Astrocyte of the spinal cord (primary cell): ENCODE results near the gene MBLAC1.

ENCODE experiments used
- DNase-seq: peaks from one replicate; pipeline ENCODE4 v3.0.0; 2011; ENCODE audit warnings: low read depth, low spot score
- H3K4me3 ChIP-seq: 2 replicates; pipeline ENCODE4 v1.5.1; 2011; ENCODE audit warnings: low read depth, mild to moderate bottlenecking, low read length, moderate library complexity
- in situ Hi-C: cut with HindIII; loops from 2 replicates; pipeline ENCODE4 v1.10.0; 2017; ENCODE audit warnings: low sequenced_read_pairs
- TF ChIP-seq, protein P1 (sequence below): IDR thresholded peaks from 2 replicates; pipeline ENCODE4 v1.5.1; 2012; ENCODE audit warnings: low read depth, mild to moderate bottlenecking, low read length, inconsistent platforms

MBLAC1 gene

DNA sequence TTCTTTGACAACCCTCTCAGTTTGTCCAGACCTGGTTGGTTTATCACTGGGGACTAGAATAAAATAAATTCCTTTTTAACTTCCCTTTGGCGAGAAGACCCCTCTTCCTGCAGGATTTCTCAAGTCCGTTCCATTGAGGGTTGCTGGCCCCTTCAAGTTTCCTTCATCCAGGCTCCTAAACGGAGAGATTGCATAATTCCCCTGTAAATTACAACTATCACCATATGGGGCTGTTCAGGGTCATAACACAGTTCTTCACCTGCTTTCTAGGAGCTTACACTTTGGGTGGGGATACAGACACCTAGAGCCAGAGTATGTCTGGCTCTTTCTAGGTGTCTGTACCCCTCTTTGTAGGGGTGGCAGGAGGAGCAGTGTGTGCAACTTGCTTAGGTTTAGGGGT lies 41.3 kb upstream of the MBLAC1 start:
- no peak for DNase-seq
- H3K4me3 ChIP-seq = no peak overlapping the region
- in situ Hi-C loops = no loop called here
- TF ChIP-seq, protein P1, sequence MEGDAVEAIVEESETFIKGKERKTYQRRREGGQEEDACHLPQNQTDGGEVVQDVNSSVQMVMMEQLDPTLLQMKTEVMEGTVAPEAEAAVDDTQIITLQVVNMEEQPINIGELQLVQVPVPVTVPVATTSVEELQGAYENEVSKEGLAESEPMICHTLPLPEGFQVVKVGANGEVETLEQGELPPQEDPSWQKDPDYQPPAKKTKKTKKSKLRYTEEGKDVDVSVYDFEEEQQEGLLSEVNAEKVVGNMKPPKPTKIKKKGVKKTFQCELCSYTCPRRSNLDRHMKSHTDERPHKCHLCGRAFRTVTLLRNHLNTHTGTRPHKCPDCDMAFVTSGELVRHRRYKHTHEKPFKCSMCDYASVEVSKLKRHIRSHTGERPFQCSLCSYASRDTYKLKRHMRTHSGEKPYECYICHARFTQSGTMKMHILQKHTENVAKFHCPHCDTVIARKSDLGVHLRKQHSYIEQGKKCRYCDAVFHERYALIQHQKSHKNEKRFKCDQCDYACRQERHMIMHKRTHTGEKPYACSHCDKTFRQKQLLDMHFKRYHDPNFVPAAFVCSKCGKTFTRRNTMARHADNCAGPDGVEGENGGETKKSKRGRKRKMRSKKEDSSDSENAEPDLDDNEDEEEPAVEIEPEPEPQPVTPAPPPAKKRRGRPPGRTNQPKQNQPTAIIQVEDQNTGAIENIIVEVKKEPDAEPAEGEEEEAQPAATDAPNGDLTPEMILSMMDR = no peak

DNA sequence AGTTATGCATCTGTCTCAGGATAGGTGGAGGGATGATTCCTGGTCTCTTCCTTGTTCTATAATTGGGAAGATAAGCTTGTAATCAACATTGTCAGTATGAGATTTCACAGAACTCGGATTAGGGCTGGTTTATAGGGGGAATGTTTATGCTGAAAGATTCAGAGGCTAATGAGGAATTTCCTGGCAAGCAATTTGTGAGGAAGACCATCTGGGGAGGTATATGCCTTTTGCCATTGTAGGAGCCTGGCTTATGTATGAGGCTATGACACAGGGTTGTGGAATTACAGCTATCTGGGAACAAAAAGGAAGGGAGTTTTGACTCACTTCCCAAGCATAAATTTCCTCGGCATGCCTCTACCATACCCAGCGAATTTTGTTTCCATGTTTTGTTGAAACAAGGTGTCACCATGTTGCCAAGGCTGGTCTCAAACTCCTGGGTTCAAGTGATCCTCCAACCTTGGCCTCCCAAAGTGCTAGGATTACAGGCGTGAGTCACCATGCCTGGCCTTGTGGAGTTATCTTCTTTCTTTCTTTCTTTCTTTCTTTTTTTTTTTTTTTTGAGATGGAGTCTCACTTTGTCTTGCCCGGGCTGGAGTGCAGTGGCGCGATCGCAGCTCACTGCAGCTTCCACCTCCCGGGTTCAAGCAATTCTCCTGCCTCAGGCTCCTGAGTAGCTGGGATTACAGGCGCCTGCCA lies 39.6 kb upstream of the MBLAC1 start:
- in situ Hi-C loops = no loop called here
- TF ChIP-seq, protein P1 = no peak
- DNase-seq = peak; percentile 92
- H3K4me3 ChIP-seq = no peak overlapping the region

DNA sequence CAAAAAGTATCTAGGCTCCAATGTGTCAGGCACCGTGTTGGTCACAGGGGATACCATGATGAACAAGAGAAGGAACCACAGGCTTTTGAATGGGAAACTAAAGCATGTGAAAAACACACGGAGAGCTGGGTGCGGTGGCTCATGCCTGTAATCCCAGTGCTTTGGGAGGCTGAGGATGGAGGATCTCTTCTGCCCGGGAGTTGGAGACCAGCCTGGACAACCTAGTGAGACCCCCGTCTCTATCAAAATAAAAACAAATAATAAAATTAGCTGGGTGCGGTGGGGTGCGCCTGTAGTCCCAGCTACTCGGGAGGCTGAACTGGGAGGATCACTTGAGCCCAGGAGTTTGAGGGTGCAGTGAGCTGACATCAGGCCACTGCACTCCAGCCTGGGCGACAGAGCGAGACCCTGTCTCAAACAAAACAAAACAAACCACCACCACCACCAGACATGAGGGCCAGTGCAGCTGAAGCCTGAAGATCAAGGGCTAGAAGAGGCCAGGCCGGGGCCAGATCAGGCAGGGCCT lies 38.6 kb upstream of the MBLAC1 start:
- TF ChIP-seq, protein P1 = no peak
- H3K4me3 ChIP-seq = peak overlapping the region; percentile 91
- in situ Hi-C loops = no loop called here
- DNase-seq = no peak

DNA sequence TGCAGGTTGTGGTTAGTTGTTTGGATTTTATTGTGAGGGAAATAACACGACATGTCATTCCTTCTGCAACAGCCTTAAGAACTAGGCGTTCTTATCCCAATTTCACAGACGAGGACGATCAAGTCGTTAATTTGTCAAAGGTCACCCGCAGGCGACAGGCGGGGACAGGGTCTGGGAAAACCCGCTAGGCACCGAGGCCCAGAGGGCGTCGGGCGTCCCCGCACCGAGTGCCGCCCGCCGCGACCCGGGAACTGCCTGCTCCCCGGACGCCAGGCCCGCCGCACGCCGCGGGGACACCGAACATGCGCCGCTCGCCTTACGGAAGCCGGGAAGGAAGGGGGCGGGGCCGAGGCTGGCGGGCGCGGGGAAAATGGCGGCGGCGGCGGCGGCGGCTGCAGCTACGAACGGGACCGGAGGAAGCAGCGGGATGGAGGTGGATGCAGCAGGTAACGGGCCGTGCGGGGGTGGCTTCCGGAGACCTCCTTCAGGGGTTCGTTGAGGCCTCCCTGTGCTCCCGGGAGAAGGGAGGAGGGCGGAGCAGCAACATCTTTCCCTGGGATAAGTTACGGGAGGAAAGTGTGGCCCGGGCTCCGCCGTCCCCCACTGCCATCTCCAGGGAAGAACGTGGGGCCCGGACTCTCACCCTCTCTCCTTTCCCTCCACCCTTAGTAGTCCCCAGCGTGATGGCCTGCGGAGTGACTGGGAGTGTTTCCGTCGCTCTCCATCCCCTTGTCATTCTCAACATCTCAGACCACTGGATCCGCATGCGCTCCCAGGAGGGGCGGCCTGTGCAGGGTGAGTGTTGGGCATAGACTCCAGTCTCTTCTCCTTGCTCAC lies 37.9 kb upstream of the MBLAC1 start, which contains the start of gene COPS6:
TSS of gene COPS6 (plus strand) at position 349 of the 837 bp plus-strand sequence. CDS start at position 371, 22 bp downstream.
- in situ Hi-C loops = no loop called here
- peak; percentile 75 for DNase-seq
- TF ChIP-seq, protein P1 = no peak
- H3K4me3 ChIP-seq = peak within 1 kb of the TSS; percentile 91

DNA sequence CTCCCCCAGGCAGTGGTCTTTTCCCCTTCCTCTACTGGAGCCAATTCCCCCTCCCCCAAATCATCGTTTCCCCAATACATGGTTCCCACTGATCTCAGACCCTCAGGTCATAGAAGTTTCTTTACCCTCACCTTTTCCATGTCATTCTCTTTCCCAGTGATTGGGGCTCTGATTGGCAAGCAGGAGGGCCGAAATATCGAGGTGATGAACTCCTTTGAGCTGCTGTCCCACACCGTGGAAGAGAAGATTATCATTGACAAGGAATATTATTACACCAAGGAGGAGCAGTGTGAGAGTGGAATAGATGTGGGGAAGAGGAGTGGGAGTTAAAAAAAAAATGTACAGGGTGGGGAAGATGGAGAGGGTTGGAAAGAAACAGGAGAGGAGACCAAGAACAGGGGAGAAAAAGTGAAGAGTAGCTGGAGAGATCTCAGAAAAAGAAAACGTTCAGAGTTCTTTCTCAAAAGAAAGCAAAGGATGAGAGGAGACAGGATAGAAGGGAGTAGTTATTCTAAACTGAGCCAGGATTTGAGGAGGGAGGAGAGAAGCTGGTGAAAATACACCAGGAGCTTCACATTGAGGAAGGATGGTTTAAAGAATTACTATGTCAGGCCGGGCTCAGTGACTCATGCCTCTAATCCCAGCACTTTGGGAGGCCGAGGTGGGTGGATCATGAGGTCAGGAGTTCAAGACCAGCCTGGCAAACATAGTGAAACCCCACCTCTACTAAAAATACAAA lies 37.1 kb upstream of the MBLAC1 start:
- in situ Hi-C loops = no loop called here
- TF ChIP-seq, protein P1 = no peak
- no peak for DNase-seq
- peak overlapping the region; percentile 91 for H3K4me3 ChIP-seq
